Mucosa of stomach (tissue), 1 donor: ENCODE results near the gene F11R.
"Not testable (repeated sequence)": the region's sequence is repeated elsewhere in the genome, so short reads cannot be mapped to it uniquely, and the experiment has no call there.

Experiments used
- H3K27me3 ChIP-seq: one replicate; pipeline ENCODE4 v1.7.0; 2013; ENCODE audit warnings: mild to moderate bottlenecking, low read length; ENCODE audit not compliant: control insufficient read depth, insufficient read depth
- H3K36me3 ChIP-seq: one replicate; pipeline ENCODE4 v1.7.0; 2013; ENCODE audit warnings: low read length; ENCODE audit not compliant: control insufficient read depth, insufficient read depth
- H3K4me1 ChIP-seq: one replicate; pipeline ENCODE4 v1.7.0; 2013; ENCODE audit warnings: mild to moderate bottlenecking, low read length; ENCODE audit not compliant: control insufficient read depth, insufficient read depth
- H3K4me3 ChIP-seq: one replicate; pipeline ENCODE4 v1.7.0; 2013; ENCODE audit warnings: low read length
- H3K9ac ChIP-seq: one replicate; pipeline ENCODE4 v1.7.0; 2013; ENCODE audit warnings: mild to moderate bottlenecking, low read length, moderate library complexity
- H3K9me3 ChIP-seq: one replicate; pipeline ENCODE4 v1.7.0; 2013; ENCODE audit warnings: mild to moderate bottlenecking, low read length, moderate library complexity; ENCODE audit not compliant: control insufficient read depth
- donor health status: Pancreatic carcinoma.

The F11R gene

DNA sequence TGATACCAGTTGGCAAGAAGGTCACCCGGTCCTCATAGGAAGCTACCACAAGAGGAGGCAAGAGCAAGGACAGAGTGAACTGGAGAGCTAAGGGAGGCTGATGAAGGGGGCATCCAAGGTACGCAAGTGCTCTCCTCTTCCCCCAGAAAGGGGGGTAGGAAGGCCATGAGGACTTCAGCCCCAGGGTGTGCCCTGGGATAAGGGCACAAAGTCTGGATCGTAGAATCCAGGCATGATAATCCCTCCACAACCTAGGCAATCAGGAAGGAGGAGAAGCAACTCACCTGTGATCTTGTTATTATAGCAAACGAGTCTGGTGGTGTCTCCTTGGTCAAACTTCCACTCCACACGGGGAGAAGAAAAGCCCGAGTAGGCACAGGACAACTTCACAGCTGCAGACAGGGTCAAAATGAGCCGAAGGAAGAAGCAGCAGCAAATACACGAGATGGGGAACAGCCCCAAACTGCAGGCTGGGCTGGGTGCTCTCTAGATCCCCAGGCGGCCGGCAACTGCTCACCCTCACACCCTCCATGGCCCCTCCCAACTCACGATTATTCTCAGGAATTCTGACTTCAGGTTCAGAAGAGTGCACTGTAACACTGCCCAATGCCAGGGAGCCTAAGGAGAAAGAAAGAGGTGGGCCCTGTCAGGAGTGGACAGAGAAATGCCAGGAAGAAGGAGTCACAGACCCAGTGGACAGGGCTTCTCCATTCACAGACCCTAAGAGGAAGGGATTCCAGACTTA, 20.0 kb downstream of the F11R start:
- no peak overlapping the region for H3K4me3 ChIP-seq
- H3K9me3 ChIP-seq = no peaks in the 10 kb centered on the region
- H3K36me3 ChIP-seq = peaks cover 13% of the 10 kb centered on the region
- H3K9ac ChIP-seq = no peak overlapping the region
- no peaks in the 10 kb centered on the region for H3K27me3 ChIP-seq
- peaks cover 15% of the 10 kb centered on the region for H3K4me1 ChIP-seq

DNA sequence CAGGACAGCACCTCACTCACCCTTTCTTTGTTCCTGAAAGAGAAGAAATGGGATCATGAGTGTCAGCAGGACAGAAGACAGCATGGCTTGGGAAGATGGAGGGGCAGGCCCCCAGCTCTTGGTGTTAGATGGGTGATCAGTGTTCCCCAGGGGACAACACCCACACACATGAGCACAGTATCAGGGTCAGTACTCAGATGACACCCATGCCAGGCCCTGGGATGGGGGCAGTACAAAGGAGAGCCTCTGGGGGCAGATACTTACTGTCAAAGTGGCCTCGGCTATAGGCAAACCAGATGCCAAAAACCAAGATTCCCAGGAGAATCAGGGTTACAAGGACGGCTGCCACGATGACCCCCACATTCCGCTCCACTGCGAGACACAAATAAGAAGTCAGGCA, 21.6 kb downstream of the F11R start:
- no peaks in the 10 kb centered on the region for H3K27me3 ChIP-seq
- H3K4me3 ChIP-seq = no peak overlapping the region
- H3K36me3 ChIP-seq = peaks cover 13% of the 10 kb centered on the region
- peaks cover 14% of the 10 kb centered on the region for H3K4me1 ChIP-seq
- no peak overlapping the region for H3K9ac ChIP-seq
- H3K9me3 ChIP-seq = no peaks in the 10 kb centered on the region

DNA sequence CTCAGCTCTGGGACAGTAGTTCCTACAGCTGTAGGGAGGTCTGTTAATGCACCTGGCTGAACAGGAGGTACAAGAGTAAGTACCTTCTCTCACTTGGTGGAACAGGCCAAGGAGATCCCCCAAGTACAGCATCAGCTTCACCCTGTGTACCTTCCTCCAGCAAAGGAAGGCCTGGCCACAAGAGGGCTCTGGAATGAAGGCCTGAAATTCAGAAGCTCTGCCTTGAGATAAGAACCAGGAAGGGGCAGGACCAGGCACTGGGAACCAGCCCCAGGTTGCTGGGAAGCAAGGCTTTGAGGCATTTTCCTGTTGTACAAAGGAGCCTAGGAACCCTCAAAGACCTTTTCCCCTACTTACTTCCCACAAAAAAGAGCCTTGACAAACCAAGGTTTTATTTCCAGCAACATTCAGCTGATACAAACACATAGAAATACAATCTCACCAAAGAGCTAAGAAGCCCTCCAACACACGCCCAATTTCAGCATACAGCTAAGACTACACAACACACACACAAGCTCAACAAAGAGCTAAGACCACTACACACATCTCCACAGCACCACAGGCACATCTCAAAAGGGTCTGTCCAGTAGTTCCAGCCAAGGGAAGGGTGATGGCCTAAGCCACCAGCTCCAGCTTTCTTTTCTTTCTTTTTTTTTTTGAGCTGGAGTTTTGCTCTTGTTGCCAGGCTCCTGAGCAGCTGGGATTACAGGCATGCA, 23.5 kb downstream of the F11R start:
- Histone ChIP-seq H3K9me3 (no peaks in the 10 kb centered on the region), H3K4me3 (no peak overlapping the region), H3K27me3 (no peaks in the 10 kb centered on the region), H3K36me3 (peaks cover 13% of the 10 kb centered on the region), H3K4me1 (peaks cover 14% of the 10 kb centered on the region), H3K9ac (peak overlapping the region; percentile 11)

DNA sequence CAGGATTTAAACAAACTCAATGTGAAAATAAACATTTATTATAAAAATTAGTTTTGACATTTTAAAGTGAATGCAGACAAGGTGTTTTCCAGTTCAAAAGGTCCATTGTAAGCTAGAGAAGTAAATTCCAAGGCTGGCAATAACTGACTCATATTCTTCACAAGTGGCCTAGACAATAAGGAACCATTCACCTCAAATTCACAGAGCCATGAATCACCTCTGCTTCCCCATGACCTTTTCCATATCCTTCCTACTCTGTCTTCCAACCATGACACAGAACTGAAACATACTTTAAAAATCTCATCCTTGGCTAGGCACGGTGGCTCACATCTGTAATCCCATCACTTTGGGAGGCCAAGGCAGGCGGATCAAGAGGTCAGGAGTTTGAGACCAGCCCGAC, 24.8 kb downstream of the F11R start:
- H3K36me3 ChIP-seq = peaks cover 13% of the 10 kb centered on the region
- no peaks in the 10 kb centered on the region for H3K9me3 ChIP-seq
- no peaks in the 10 kb centered on the region for H3K27me3 ChIP-seq
- no peak overlapping the region for H3K4me3 ChIP-seq
- H3K9ac ChIP-seq = no peak overlapping the region
- H3K4me1 ChIP-seq = peaks cover 14% of the 10 kb centered on the region

DNA sequence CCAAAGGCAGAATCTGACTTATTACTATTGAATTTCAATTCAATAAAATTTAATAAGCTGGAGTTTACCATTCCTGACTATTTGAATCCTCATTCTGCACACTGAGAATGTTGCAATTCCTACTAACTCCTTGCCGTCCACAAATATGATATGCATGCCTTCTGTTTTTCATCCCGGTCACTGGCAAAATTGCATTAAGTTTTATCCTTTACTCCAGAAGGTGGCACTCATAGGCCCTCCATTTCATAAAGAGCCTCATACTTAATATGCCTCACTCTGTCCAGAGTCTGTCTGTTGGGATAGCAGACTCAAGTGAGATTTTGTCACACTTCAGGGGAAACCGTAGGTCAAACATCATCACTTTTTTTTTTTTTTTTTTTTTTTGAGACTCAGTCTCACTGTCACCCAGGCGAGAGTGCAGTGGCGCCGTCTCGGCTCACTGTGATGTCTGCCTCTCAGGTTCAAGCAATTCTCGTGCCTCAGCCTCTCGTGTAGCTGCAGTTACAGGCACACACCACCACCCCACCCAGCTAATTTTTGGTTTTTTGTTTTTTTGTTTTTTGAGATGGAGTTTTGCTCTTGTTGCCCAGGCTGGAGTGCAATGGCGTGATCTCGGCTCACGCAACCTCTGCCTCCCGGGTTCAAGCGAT, 27.3 kb downstream of the F11R start:
- peaks cover 14% of the 10 kb centered on the region for H3K4me1 ChIP-seq
- H3K27me3 ChIP-seq = no peaks in the 10 kb centered on the region
- no peaks in the 10 kb centered on the region for H3K36me3 ChIP-seq
- H3K9me3 ChIP-seq = no peaks in the 10 kb centered on the region
- no peak overlapping the region for H3K9ac ChIP-seq
- no peak overlapping the region for H3K4me3 ChIP-seq

DNA sequence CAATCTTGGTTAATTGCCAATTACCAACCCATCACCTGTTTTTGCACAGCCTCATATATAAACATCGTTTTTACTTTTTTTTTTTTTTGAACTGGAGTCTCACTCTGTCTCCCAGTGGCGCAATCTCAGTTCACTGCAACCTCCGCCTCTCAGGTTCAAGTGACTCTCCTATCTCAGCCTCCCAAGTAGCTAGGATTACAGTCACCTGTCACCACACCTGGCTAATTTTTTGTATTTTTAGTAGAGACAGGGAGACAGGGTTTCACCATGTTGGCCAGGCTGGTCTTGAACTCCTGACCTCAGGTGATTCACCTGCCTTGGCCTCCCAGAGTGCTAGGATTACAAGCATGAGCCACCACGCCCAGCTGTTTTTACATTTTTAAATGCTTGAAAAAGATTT, 28.9 kb downstream of the F11R start:
- not testable (repeated sequence) for H3K9ac ChIP-seq, H3K4me3 ChIP-seq, H3K36me3 ChIP-seq, H3K27me3 ChIP-seq, H3K9me3 ChIP-seq, H3K4me1 ChIP-seq

DNA sequence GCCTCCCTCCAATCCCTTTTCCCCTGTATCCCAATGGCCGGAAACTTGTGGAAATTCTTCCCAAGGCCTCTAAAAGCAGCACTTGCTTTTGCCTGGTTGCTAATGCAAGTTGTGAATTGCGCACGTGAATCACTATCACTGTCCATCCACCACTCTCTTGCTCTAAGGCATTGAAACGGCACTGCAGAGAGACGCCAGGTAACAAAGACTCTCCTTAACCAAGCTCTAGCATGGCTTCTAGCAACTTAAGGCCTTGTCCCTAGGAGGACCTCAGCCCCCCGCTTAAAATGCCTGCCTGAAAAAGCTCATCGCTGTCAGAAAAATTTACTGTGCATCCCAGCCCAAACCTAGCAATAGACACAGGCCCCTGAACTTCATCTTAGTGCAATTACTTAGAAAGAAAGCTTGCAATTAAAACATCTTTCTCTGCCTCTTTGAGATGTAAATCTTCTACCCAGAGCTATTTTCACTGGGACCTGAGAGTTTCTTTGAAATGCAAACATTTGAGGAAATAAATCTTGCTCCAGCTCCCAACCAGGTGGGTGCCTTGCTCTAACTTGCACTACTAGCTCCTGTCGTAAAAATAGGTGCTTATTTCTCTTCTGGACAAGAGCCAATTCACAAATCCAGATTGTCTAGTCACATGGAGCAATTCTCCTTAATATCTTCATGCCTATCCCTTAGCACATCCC, 33.4 kb downstream of the F11R start:
- H3K9me3 ChIP-seq = no peaks in the 10 kb centered on the region
- no peaks in the 10 kb centered on the region for H3K27me3 ChIP-seq
- no peak overlapping the region for H3K4me3 ChIP-seq
- no peaks in the 10 kb centered on the region for H3K36me3 ChIP-seq
- no peaks in the 10 kb centered on the region for H3K4me1 ChIP-seq
- no peak overlapping the region for H3K9ac ChIP-seq

DNA sequence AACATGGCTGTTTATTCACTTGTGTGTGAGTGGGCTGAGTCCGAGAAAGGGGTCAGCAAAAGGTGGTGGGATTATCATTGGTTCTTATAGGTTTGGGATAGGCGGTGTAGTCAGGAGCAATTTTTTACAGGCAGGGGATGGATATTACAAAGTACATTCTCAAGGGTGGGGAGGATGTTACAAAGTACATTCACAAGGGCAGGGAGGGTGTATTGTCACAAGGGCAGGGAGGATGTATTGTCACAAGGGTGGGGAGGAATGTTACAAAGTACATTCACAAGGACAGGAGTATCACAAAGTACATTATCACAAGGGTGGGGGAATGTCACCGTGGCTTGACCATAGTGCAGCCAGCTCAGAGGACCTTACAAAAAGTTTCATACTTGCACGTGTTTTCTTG, 35.2 kb downstream of the F11R start:
- H3K4me3 ChIP-seq = no peak overlapping the region
- no peaks in the 10 kb centered on the region for H3K4me1 ChIP-seq
- H3K36me3 ChIP-seq = no peaks in the 10 kb centered on the region
- no peak overlapping the region for H3K9ac ChIP-seq
- H3K9me3 ChIP-seq = no peaks in the 10 kb centered on the region
- H3K27me3 ChIP-seq = peaks cover 16% of the 10 kb centered on the region

DNA sequence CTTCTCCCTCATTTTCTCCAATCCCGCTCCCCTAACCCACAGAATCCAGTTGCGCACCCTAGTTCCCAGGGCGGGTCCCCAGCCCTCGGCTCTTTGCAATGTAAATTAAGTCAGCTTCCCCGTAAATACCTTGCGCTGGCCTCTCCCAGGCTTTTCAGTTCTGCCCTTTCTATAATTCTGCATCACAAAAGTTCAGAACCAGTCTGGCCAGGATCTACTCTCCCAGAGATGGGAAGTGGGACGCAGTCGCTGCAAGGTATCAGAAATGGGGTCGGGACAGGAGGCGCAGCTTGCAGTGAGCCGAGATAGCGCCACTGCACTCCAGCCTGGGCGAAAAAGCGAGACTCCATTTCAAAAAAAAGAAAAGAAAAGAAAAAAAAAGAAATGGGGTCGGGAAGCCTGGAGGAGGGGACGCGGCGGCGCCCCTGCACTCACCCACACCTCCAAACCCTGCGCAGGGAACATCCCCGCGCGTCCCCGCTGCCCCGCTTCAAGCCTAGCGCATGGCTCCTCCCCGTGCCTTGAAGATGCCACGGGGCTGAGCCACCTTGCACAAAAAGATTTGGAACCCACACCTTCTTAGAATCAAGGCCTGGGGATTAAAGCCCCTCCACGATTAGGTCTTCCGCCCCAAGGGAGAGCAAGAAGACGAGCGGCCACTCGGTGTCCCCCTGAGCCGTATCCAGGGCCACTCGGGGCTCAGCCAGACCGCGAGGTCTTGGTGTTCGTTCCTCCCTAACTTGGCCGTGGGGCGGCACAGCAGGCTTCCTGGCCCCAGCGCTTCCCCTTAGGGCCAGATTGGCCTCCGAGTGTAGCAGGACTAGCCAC, 39.2 kb downstream of the F11R start:
- Histone ChIP-seq H3K9ac (no peak overlapping the region), H3K36me3 (no peaks in the 10 kb centered on the region), H3K4me1 (peaks cover 4% of the 10 kb centered on the region), H3K4me3 (no peak overlapping the region), H3K9me3 (no peaks in the 10 kb centered on the region), H3K27me3 (peaks cover 18% of the 10 kb centered on the region)

DNA sequence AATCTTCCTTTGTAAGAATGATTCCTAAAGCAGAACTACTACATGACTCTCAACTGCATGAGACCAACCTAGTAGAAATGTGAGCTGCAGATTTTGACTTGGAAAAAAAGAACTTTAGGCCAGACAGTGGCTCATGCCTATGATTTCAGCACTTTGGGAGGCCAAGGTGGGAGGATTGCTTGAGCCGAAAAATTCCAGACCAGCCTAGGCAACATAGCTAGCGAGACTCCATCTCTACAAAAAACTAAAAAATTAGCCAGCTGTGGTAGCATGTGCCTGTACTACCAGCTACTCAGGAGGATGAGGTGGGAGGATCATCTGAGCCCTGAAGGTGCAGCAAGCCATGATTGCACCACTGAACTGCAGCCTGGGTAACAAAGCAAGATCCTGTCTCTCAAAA, 41.7 kb downstream of the F11R start:
- no peak overlapping the region for H3K4me3 ChIP-seq
- peaks cover 4% of the 10 kb centered on the region for H3K4me1 ChIP-seq
- H3K9me3 ChIP-seq = no peaks in the 10 kb centered on the region
- no peak overlapping the region for H3K9ac ChIP-seq
- peaks cover 18% of the 10 kb centered on the region for H3K27me3 ChIP-seq
- H3K36me3 ChIP-seq = no peaks in the 10 kb centered on the region

DNA sequence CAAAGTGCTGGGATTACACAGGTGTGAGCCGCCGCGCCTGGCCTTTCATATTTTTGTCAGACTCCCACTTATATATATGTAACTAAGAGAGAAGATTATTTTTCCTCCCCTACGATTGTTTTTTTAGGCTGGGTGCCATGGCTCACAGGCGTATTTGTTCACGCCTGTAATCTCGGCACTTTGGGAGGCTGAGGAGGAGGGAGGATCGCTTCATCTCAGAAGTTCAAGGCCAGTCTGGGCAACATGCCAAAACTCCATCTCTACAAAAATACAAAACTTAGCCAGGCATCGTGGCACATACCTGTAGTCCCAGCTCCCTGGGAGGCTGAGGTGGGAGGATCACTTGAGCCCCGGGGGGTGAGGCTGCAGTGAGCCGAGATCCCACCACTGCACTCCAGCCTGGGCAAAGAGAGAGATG, 42.4 kb downstream of the F11R start:
- Histone ChIP-seq H3K36me3 (no peaks in the 10 kb centered on the region), H3K9ac (no peak overlapping the region), H3K27me3 (peaks cover 18% of the 10 kb centered on the region), H3K4me1 (peaks cover 4% of the 10 kb centered on the region), H3K4me3 (no peak overlapping the region), H3K9me3 (no peaks in the 10 kb centered on the region)
